ENCODE data around the gene AHCYL1. TPM values are rescaled to one million over a fixed set of nuclear protein-coding genes. Genes with fewer than 3 reads are reported as not detected.
A peak's percentile ranks its signal among the peaks of the same experiment; 100 is the strongest.

Gene AHCYL1
- total and polyA plus RNA-seq, 2 of the 8 experiments (the other 6 are each of a cell fraction or from before 2014, with no cell fraction given): 64.5 to 95.9 TPM

DNA sequence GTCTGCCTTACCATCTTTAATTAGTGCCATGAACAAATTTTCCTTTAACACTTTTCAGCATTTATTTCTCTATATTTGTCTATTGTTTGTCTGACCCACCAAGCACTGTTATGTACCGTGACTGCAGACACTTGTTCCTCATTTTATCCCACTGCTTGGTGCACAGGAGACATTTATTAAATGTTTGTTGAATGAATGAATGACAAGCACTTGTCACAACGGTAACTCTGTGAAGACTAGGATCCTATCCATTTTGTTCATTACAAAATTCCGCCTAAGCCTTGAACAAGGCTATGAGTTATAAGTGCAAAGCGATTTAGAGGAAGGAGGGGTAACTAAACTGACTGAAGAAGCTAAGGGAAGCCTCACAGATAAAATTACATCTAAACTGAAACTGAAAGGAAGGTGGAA, 49.5 kb downstream of the AHCYL1 start:
- H3K4me1 ChIP-seq (replicated peaks in 1 of 4; ENCODE audit: control insufficient read depth in 3 of 4, insufficient read depth in 4 of 4, low read length in 3 of 4): peaks cover 0 to 9% (median 5%) of the 10 kb centered on the region in 4 experiments; a peak in 4 of 7 replicates
- H3K14ac ChIP-seq (ENCODE audit: insufficient read length): no peak overlapping the region
- no peak overlapping the region for H3K27ac ChIP-seq (ENCODE audit: low read depth, low read length)
- H2AFZ ChIP-seq (ENCODE audit: low read length): peak overlapping the region; percentile 94; the same call in 1 of the 2 replicates
- DNase-seq (ENCODE audit: low read depth in 1 of 2, low spot score in 2 of 2): no peak
- H2BK120ac ChIP-seq (replicated peaks; ENCODE audit: low read depth, low read length): no peak overlapping the region
- no peak overlapping the region for H2BK15ac ChIP-seq (ENCODE audit: low read length)
- no peak overlapping the region for H3K4ac ChIP-seq (replicated peaks; ENCODE audit: insufficient read length, low read depth, low read length)
- no peak overlapping the region for H2BK12ac ChIP-seq (ENCODE audit: low read depth, low read length)
- H3K79me1 ChIP-seq (ENCODE audit: low read depth, low read length): peaks cover 6% of the 10 kb centered on the region; the same call in 1 of the 2 replicates
- H3K18ac ChIP-seq (ENCODE audit: extremely low read depth, low read length): no peak overlapping the region
- no peak overlapping the region for H3K56ac ChIP-seq (replicated peaks; ENCODE audit: insufficient read length, low read depth, low read length)
- peaks cover 0 to 7% of the 10 kb centered on the region in 2 experiments for H4K20me1 ChIP-seq (replicated peaks in 1 of 2; ENCODE audit: control insufficient read depth in 1 of 2, insufficient read depth in 2 of 2, low read length in 2 of 2)
- H3K23me2 ChIP-seq (ENCODE audit: low read depth, low read length): peaks cover 7% of the 10 kb centered on the region; the same call in 1 of the 2 replicates
- no peaks in the 10 kb centered on the region for H3K9me3 ChIP-seq (ENCODE audit: insufficient read depth in 2 of 2, low read depth in 1 of 2, low read length in 1 of 2)
- no peak overlapping the region for H4K8ac ChIP-seq (ENCODE audit: extremely low read depth, insufficient read depth, low read length)
- no peak overlapping the region for H3K23ac ChIP-seq (ENCODE audit: insufficient read length)
- POLR2A ChIA-PET (ENCODE audit: partially characterized antibody): interaction anchor here (0.6 to 2.3 kb wide), 11 partner anchors 8 to 307 kb away, joined by 3 to 13 read pairs (median 4); partner anchors contain the start of gene ALX3
- H4K91ac ChIP-seq (replicated peaks; ENCODE audit: insufficient read length, low read length): no peak overlapping the region
- peak overlapping the region; percentile 11 for H4K5ac ChIP-seq (ENCODE audit: insufficient read length, low read depth, low read length)
- H3K36me3 ChIP-seq (ENCODE audit: control insufficient read depth in 2 of 4, insufficient read depth in 4 of 4, low read length in 3 of 4): peaks cover 9 to 18% (median 13%) of the 10 kb centered on the region in 4 experiments
- no peaks in the 10 kb centered on the region for H3K27me3 ChIP-seq (replicated peaks in 1 of 4; ENCODE audit: control insufficient read depth in 3 of 4, extremely low read depth in 1 of 4, insufficient read depth in 3 of 4, low read length in 3 of 4)
- FAIRE-seq: no peak
- peaks cover 9 to 27% of the 10 kb centered on the region in 2 experiments for H3K79me2 ChIP-seq (ENCODE audit: control insufficient read depth in 1 of 2, insufficient read depth in 2 of 2, low read length in 2 of 2)
- H2BK5ac ChIP-seq (ENCODE audit: low read depth, low read length): no peak overlapping the region
- peak overlapping the region in 3 of 4 experiments; percentile 71 to 97 (median 86); a peak in 6 of 8 replicates for H3K4me3 ChIP-seq (ENCODE audit: extremely low read depth in 1 of 4, insufficient read depth in 2 of 4, low read depth in 3 of 4, low read length in 4 of 4)
- H2AK5ac ChIP-seq (ENCODE audit: low read depth, low read length): no peak overlapping the region
- WGBS, 2 experiments (ENCODE audit: extremely low coverage in 1 of 2, insufficient coverage in 1 of 2, insufficient read length in 1 of 2, insufficient replicate concordance in 2 of 2, low coverage in 1 of 2, low lambda C conversion rate in 2 of 2, missing lambda C conversion rate in 1 of 2): 69% methylated on average over 4 of the region's 4 CpGs; no CpG with 5 or more reads in 1 of the 2 experiments
- H3K9ac ChIP-seq (replicated peaks in 1 of 4; ENCODE audit: extremely low read depth in 1 of 4, low read depth in 3 of 4, low read length in 3 of 4): no peak overlapping the region; a peak in 1 of 7 replicates
- H2BK20ac ChIP-seq (ENCODE audit: low read length): no peak overlapping the region
- H3K4me2 ChIP-seq (ENCODE audit: insufficient read depth in 1 of 2, low read depth in 2 of 2, low read length in 2 of 2): peak overlapping the region; percentile 19 to 54
- CTCF ChIA-PET (ENCODE audit: partially characterized antibody): interaction anchor here (0.9 to 40.7 kb wide), 7 partner anchors 12 to 378 kb away, joined by 3 to 1450 read pairs (median 5); partner anchors contain the start of genes AHCYL1 and ALX3
- no peak for TF ChIP-seq RNF2 (IDR thresholded peaks at IDR 0.05; ENCODE audit: borderline replicate concordance, low read depth, low read length, missing control alignments, poor library complexity, severe bottlenecking)
- TF ChIP-seq HDAC6 (IDR thresholded peaks at IDR 0.05; ENCODE audit: low read depth, low read length): no peak
- TF ChIP-seq PHF8 (conservative IDR thresholded peaks at IDR 0.05; ENCODE audit: low read depth, low read length): no peak
- no peak for TF ChIP-seq TBP (IDR thresholded peaks at IDR 0.05; ENCODE audit: low read depth, low read length)
- no peak for TF ChIP-seq BACH1 (IDR thresholded peaks at IDR 0.05; ENCODE audit: low read length)
- TF ChIP-seq SP1 (IDR thresholded peaks at IDR 0.05; ENCODE audit: low read depth, low read length): no peak
- TF ChIP-seq EP300 (IDR thresholded peaks at IDR 0.05; ENCODE audit: borderline replicate concordance in 1 of 2, low read depth in 2 of 2, low read length in 2 of 2): no peak
- TF ChIP-seq SIRT6 (IDR thresholded peaks at IDR 0.05; ENCODE audit: low read length): no peak
- TF ChIP-seq SIX5 (IDR thresholded peaks at IDR 0.05; ENCODE audit: low read depth, low read length): no peak
- no peak for TF ChIP-seq GTF2F1 (IDR thresholded peaks at IDR 0.05; ENCODE audit: borderline replicate concordance, low read depth, low read length)
- TF ChIP-seq EGR1 (IDR thresholded peaks at IDR 0.05; ENCODE audit: borderline replicate concordance, low read depth, low read length): no peak
- no peak for TF ChIP-seq FOSL1 (IDR thresholded peaks at IDR 0.05; ENCODE audit: insufficient read depth, low read depth, low read length)
- TF ChIP-seq KDM1A (IDR thresholded peaks at IDR 0.05; ENCODE audit: borderline replicate concordance, low read length): no peak
- no peak for TF ChIP-seq JUND (IDR thresholded peaks at IDR 0.05; ENCODE audit: low read length)

All from H1 (cell line).